ENCODE results near the gene LIX1L.
A peak's percentile ranks its signal among the peaks of the same experiment; 100 is the strongest.
"Not testable (repeated sequence)": the region's sequence is repeated elsewhere in the genome, so short reads cannot be mapped to it uniquely, and the experiment has no call there.

Gene LIX1L

DNA sequence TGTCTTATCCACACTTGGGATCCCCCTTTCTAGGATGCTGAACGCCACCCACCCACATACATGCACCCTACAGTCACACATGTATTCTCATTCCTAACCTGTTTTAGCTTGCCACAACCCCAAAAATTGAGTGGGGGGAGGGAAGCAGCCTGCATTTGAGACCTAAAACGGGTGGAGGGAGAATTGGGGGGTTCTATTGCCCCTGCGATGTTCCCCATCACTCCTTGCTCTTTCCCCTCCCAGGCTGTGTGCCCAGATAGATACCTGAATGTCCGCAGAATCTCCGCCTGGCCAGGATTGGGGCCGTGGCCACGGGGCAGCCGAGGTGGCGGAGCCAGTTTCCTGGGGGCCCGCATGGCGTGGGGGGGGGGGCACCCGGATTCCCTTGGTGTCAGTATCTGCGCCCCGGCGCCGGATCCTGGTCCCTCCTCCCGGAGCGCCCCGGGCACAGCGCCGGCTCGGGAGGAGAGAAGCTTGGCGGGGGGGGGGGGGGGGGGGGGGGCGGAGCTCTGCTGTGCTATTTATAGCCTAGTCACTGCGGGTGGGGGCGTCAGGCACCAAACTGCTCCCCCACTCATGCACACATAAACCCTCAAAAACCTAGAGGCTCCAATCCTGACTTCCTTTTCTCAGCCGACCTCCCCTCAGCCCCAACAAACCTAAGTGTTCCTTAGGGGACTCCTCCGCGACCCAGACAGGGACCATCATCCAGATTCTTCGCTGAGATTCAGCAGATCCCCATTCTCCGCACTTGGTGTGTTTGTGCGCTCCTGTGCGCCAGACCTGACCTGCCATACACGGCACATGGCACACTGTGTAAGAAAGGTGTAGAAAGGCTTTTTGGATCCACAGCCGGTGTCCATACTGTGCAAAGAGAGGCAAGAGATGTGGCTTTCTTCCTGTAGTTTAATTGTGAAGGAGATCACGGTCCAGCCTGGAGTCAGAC, 4.6 kb upstream of the LIX1L start:
- DNase-seq: peak; percentile 13

GRCh38 chr1:145961425-145962156, 3.8 kb upstream of the LIX1L start:
- peak; percentile 28 for DNase-seq

DNA sequence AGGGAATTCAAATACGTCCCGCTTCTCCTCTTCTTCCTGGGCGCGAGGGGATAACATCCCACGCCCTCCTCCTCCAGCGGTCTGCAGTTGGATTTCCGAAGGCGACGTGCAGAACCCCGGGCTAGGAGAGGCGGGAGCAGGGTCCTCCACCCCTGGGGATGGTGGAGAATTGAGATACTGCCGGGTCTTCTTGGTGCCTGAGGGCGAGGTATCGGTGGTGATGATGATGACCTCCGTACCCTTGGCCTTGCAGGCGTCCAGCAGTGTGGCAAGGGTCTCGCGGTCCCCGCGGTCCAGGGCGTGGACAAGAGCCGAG, 3.2 kb upstream of the LIX1L start:
- DNase-seq: no peak

- DNase-seq: peak; percentile 46
Observed at GRCh38 chr1:145960468-145961108, 2.8 kb upstream of the LIX1L start.

DNA sequence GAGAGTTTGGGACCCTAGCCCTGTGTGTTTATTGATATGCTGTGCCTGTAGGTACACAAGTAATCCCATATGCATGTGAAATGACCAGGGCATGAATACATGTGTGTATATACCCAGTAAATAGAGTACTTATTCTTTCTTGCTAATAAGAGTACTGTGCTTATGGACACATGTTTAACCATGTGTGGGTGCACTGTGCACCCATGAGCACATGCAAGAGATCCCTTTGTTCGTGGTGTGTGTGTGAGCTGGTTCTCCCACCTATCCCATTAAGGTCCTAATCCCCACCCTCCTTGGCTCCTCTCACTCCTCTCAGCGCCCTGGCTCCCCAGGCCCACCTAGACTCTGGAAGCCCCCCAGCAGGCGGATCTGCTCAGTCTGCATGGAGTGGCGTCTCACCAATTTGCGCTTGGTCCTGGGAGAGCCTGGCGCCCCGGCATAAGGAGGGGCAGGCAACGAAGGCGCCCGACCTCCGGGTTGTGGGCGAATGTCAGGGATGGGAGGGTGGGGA, 2.2 kb upstream of the LIX1L start:
- DNase-seq: no peak

DNA sequence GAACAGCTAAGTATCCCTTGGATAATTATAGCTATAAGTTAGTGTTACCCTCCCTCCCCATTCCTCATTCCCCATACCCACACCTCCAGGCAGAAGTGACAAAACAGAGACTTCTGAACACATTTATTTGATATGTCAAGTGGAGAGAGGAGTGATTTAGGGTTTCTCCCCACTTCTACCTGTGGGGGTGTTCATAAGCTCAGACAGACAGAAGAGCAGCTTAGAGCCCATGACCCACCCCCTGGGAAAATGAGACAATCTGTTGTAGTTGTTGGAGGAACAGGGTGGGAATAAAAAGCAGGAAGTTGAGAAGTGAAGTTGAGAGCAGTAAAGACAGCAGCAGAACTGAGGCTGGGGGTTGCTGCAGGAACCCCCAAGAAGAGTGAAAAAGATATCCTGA, 1.5 kb upstream of the LIX1L start:
- no peak for DNase-seq

- DNase-seq: no peak
Observed at GRCh38 chr1:145958734-145959133, 917 bp upstream of the LIX1L start.

GRCh38 chr1:145956781-145957442, 905 bp downstream of the LIX1L start:
- DNase-seq: no peak

DNA sequence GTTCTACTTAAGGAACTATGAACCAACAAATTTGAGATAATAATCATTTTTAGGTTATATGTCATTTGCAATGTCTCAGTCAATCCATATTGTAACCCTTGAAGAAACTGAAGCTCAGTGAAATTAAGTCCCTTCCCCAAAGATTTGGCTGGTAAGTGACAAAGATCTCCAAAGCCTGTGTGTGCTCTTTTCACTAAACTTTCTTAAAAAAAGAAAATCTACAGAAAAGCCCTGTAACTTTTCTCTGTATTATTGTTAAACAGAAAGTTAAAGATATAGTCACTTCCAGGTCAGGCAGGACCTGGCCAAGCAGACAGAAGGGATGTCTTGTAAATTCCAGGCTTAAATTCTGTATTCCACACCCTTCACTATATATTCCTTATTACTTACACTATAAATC, 1.5 kb downstream of the LIX1L start:
- DNase-seq: no peak

DNA sequence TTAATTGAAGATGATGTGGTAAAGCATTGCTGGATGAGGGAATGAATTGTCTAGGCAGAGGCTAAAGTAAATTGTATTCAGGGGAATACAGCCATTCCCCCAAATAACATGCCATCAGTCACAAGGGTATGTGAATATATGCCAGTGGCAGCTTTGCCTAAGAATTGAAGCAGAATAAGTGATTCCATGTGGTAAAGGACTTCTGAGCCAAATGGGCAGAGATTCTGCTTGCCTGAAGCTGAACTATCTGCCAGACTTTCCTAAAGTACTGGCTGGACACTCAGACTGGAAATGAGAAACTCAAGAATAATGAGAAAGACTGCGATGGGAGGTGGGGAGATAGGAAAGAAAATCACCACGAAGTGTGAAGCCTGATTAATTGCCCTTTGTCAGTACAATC, 2.4 kb downstream of the LIX1L start:
- DNase-seq: no peak

DNA sequence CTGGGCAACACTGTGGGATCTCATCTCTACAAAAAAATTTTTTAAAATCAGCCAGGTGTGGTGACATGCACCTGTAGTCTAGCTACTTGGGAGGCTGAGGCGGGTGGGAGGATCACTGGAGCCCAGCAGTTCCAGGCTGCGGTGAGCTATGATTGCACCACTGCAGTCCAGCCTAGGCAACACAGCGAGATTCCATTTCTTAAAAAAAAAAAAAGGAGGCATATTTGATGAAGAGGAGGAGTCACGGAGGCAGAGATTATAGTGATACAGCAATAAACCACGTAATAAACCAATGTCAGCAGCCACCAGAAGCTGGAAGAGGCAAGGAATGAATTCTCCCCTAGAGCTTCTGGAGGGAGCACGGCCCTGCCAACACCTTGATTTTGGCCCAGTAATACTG, 4.0 kb downstream of the LIX1L start:
- no peak for DNase-seq

DNA sequence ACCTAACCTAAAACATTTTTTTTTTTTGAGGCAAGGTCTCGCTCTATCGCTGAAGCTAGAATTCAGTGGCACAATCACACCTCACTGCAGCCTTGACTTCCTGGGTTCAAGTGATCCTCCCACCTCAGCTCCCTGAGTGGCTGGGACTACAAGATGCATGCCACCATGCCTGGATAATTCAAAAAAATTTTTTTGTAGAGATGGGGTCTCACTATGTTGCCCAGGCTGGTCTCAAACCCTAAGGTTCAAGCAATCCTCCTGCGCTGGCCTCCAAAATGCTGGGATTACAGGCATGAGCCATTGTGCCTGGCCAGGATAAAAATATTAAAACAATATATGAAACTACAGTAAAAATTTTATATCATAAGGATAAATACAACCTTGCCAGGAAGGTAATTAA, 4.9 kb downstream of the LIX1L start:
- DNase-seq: no peak

DNA sequence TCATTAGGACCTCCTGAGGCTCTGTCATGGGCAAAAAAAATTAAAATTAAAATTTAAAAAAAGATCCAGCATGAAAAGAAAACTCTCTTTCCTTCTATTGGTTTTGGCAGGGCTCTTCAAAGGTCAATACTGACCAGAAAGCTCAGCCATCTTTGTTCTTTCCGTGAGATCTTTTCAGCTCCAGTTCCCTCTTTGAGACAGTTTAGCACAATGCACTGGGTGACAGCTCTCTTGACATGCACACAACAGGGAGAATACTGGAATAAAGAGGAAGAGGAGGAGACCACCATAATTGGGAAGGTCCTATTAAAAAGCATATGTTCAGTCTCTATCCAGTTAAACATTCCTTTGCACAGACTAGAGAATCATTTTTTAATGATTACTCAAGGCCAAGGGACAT, 6.3 kb downstream of the LIX1L start:
- no peak for DNase-seq

GRCh38 chr1:145949219-145949618, 8.6 kb downstream of the LIX1L start:
- DNase-seq: no peak

GRCh38 chr1:145947551-145947950, 10.3 kb downstream of the LIX1L start:
- no peak for DNase-seq

DNA sequence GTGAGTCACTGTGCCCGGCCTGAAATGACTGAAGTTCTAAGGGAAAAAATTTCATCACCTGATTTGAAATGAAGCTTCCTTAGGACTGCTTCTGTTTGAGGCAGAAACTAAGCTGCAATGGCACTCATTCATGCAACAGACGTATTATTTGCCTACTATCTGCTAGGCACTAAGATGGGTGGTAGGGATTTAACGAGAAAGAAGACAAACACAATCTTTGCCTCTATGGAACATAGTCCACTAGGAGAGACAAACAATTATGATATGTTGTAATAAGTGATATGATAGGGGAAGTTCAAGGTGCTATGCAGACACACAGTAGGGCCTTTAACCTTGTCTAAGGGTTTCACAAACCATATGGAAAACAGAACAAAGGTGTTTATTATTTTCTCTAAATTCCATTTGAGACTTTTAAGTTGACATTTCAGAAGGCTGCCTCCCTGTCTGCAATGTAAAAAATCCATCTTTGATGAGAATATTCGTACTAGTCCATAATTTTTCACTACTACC, 11.3 kb downstream of the LIX1L start:
- no peak for DNase-seq

GRCh38 chr1:145944532-145944931, 13.3 kb downstream of the LIX1L start:
- no peak for DNase-seq

DNA sequence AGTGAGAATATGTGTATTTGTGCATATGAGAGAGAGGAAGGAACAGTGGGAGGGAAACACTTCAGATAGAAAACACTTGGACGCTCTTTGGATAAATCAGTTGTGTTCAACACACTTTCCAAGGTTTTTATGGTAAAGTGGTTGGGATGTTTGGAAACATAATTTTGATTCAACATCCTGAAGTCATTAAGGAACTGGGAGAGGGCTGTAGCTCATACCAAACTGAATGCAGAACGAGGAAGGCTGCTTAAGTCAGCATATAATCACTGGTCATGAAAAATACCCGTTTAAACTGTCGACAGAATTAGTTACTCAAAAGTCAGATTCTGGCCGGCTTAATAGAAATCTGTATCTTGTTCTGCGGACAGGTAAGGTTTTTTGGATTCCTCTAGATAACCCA, 14.9 kb downstream of the LIX1L start:
- no peak for DNase-seq

GRCh38 chr1:145942405-145942804, 15.4 kb downstream of the LIX1L start:
- no peak for DNase-seq

DNA sequence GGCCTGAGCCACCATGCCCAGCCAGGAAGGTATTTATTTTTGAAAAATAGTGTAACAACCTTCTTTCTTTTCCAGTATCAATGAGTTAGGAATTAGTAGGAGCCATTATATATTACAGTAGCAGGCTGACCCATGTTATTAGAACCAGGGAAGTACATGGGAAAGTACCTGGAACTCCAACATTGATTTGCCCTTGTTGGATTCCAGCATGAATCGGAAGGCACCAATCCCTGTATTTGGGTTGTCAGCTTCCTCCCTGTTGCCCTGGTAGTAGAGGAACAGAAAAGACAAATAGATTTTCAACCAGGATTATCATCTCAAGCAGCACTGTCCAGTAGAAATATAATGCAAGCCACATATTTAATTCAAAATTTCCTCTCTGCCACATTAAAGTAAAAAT, 20.4 kb downstream of the LIX1L start:
- DNase-seq: no peak

GRCh38 chr1:145936247-145936646, 21.6 kb downstream of the LIX1L start:
- DNase-seq: no peak

DNA sequence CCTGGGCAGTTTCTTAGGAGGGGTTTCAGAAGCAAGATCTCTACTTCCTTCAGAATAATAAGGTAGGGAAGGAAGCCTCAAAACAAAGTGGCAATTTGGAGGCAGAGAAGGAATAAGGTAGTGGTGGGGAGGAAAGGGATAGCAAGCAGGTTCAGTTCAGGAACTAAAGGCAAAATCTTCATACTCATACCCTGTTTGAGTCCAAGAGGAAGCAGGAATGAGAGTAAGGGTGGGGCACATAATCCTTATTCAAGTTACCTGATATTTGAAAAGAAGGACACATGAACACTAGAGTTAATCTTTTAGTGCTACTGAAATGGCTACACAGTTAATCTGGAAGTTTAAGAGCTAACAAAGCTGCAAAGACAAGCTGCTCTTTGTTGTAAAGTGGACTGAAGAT, 22.1 kb downstream of the LIX1L start:
- DNase-seq: no peak

GRCh38 chr1:145932522-145933009, 25.3 kb downstream of the LIX1L start:
- not testable (repeated sequence) for DNase-seq

All from T-helper 9 cell (primary cell).